Endothelial cell (in vitro differentiated cells): Measurements from ENCODE around the gene COL26A1. TPM values are rescaled to one million over a fixed set of nuclear protein-coding genes. Genes with fewer than 3 reads are reported as not detected.
A peak's percentile ranks its signal among the peaks of the same experiment; 100 is the strongest.
"Not testable (repeated sequence)": the region's sequence is repeated elsewhere in the genome, so short reads cannot be mapped to it uniquely, and the experiment has no call there.

ENCODE experiments used
- DNase-seq: peaks from one replicate; pipeline ENCODE4 v3.0.0; 2021; ENCODE audit warnings: low spot score
- H3K27ac Mint-ChIP-seq: one replicate; pipeline ENCODE4 v1.8.0; 2021; ENCODE audit warnings: mixed read lengths, inconsistent platforms; ENCODE audit not compliant: unreplicated experiment
- H3K27me3 Mint-ChIP-seq: one replicate; pipeline ENCODE4 v1.8.0; 2021; ENCODE audit warnings: mild to moderate bottlenecking, moderate library complexity, mixed read lengths, inconsistent platforms; ENCODE audit not compliant: unreplicated experiment
- H3K36me3 Mint-ChIP-seq: one replicate; pipeline ENCODE4 v1.8.0; 2021; ENCODE audit warnings: mild to moderate bottlenecking, low read depth, mixed read lengths, inconsistent platforms; ENCODE audit not compliant: unreplicated experiment
- H3K4me1 Mint-ChIP-seq: one replicate; pipeline ENCODE4 v1.8.0; 2021; ENCODE audit warnings: mild to moderate bottlenecking, mixed read lengths, inconsistent platforms; ENCODE audit not compliant: unreplicated experiment
- H3K4me3 Mint-ChIP-seq: one replicate; pipeline ENCODE4 v1.8.0; 2021; ENCODE audit warnings: mild to moderate bottlenecking, mixed read lengths, inconsistent platforms; ENCODE audit not compliant: unreplicated experiment
- H3K9me3 Mint-ChIP-seq: one replicate; pipeline ENCODE4 v1.8.0; 2021; ENCODE audit warnings: mixed read lengths, inconsistent platforms; ENCODE audit not compliant: unreplicated experiment
- CTCF ChIP-seq: fragments of 200-600 bp; sonication (generic); IDR thresholded peaks from one replicate; pipeline ENCODE4 v1.5.0; 2021; ENCODE audit warnings: antibody characterized with exemption; ENCODE audit not compliant: unreplicated experiment
- total RNA-seq: library from RNA; stranded (reverse); fragmentation: NEBNext Ultra II Directional; extraction: Animal tissue kit (Norgen Biotek cat#: 25700); gene quantifications from one replicate; pipeline ENCODE4 v1.2.1, GENCODE V29; 2021; ENCODE audit not compliant: unreplicated experiment

Gene COL26A1
- total RNA-seq, 1 donor from 2014 or later: 6.1 TPM

GRCh38 chr7:101486433-101487104 is 123.9 kb downstream of the COL26A1 start:
- TF ChIP-seq CTCF: no peak
- Mint-ChIP-seq H3K36me3 (no peaks in the 10 kb centered on the region), H3K9me3 (no peaks in the 10 kb centered on the region), H3K27ac (no peak overlapping the region), H3K4me1 (no peaks in the 10 kb centered on the region), H3K4me3 (no peak overlapping the region), H3K27me3 (peaks cover 1% of the 10 kb centered on the region)
- no peak for DNase-seq

DNA sequence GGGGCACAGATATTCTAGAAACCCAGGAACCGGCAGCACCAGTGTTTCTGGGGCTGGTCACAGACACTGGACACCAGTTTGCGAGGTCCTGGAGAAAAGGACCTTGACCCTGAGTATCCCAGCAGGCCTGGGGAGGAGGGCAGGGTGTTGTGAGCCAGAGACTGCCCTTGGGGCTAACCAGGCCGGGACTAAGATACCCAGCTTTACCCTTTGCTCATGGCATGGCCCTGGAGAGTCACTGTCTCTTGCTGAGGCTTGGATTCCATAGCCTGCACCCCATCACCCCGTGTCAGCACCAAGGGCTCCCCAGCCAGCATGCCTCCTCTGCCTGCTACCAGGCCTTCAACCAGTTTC is 124.4 kb downstream of the COL26A1 start:
- Mint-ChIP-seq H3K4me3 (no peak overlapping the region), H3K4me1 (no peaks in the 10 kb centered on the region), H3K27me3 (peaks cover 1% of the 10 kb centered on the region), H3K9me3 (no peaks in the 10 kb centered on the region), H3K27ac (no peak overlapping the region), H3K36me3 (no peaks in the 10 kb centered on the region)
- DNase-seq: no peak
- no peak for TF ChIP-seq CTCF

DNA sequence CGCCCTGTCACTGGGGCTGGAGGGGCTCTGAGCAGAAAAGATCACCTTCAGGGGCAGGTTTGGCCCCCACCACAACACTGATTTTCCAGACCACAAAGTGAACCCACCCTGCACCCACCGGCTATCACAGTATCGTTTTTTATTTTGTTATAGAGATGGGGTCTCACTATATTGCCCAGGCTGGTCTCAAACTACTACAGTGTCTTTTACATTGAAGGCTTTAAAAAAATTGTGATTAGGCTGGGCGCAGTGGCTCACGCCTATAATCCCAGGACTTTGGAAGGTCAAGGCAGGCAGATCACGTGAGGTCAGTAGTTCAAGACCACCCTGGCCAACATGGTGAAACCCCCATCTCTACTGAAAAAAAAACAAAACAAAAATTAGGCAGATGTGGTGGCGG is 125.1 kb downstream of the COL26A1 start:
- H3K27ac Mint-ChIP-seq: no peak overlapping the region
- no peak overlapping the region for H3K4me3 Mint-ChIP-seq

GRCh38 chr7:101488826-101489572 is 126.3 kb downstream of the COL26A1 start:
- no peaks in the 10 kb centered on the region for H3K4me1 Mint-ChIP-seq
- no peaks in the 10 kb centered on the region for H3K36me3 Mint-ChIP-seq

More for the DNA sequence above, 125.1 kb downstream of the COL26A1 start:
- H3K9me3 Mint-ChIP-seq: no peaks in the 10 kb centered on the region
- no peak for DNase-seq
- H3K4me1 Mint-ChIP-seq: no peaks in the 10 kb centered on the region
- TF ChIP-seq CTCF: no peak
- peaks cover 1% of the 10 kb centered on the region for H3K27me3 Mint-ChIP-seq
- H3K36me3 Mint-ChIP-seq: no peaks in the 10 kb centered on the region

DNA sequence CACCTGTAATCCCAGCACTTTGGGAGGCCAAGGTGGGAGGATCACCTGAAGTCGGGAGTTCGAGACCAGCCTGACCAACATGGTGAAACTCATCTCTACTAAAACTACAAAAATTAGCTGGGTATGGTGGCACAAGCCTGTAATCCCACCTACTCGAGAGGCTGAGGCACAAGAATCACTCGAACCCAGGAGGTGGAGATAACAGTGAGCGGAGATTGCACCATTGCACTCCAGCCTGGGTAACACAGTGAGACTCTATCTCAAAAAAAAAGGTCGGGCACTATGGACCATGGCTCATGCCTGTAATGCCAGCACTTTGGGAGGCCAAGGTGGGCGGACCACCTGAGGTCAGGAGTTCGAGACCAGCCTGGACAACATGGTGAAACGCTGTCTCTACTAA is 127.8 kb downstream of the COL26A1 start:
- not testable (repeated sequence) for H3K9me3 Mint-ChIP-seq, H3K27ac Mint-ChIP-seq, H3K36me3 Mint-ChIP-seq, H3K27me3 Mint-ChIP-seq, H3K4me3 Mint-ChIP-seq, DNase-seq, H3K4me1 Mint-ChIP-seq

More at GRCh38 chr7:101488826-101489572, 126.3 kb downstream of the COL26A1 start:
- Mint-ChIP-seq H3K9me3 (no peaks in the 10 kb centered on the region), H3K27me3 (peaks cover 1% of the 10 kb centered on the region), H3K27ac (peak overlapping the region; percentile 4), H3K4me3 (no peak overlapping the region)
- DNase-seq: no peak
- no peak for TF ChIP-seq CTCF

DNA sequence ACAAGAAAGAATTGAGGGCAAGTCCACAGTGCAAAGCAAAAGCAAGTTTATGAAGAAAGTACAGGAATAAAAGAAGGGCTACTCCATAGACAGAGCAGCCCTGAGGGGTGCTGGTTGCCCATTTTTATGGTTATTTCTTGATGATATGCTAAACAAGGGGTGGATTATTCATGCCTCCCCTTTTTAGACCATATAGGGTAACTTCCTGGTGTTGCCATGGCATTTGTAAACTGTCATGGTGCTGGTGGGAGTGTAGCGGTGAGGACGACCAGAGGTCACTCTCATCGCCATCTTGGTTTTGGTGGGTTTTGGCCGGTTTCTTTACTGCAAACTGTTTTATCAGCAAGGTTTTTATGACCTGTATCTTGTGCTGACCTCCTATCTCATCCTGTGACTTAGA is 128.8 kb downstream of the COL26A1 start:
- not testable (repeated sequence) for DNase-seq, H3K36me3 Mint-ChIP-seq, H3K27ac Mint-ChIP-seq, H3K4me1 Mint-ChIP-seq, H3K4me3 Mint-ChIP-seq, H3K27me3 Mint-ChIP-seq, H3K9me3 Mint-ChIP-seq
